Stimulated activated CD8-positive, alpha-beta memory T cell treated with anti-CD3 and anti-CD28 coated beads, Interleukin-12 subunit alpha, Interleukin-12 subunit beta, amount 100 ng/mL, for 24 hours (primary cell): Measurements from ENCODE around the gene ZBTB21.
A peak's percentile ranks its signal among the peaks of the same experiment; 100 is the strongest.

Source experiments
- DNase-seq: peaks from one replicate; pipeline ENCODE4 v3.0.0-alpha.2; 2020; ENCODE audit errors: extremely low read depth

The ZBTB21 gene

GRCh38 chr21:42009831-42010506, at the start of gene ZBTB21:
Gene ZBTB21 (minus strand): TSS chr21:42010360. CDS start chr21:41994095, 16,265 bp downstream.
- DNase-seq: peak; percentile 97

GRCh38 chr21:42059721-42060120, 49.6 kb upstream of the ZBTB21 start:
- DNase-seq: no peak

GRCh38 chr21:42059141-42059540, 49.0 kb upstream of the ZBTB21 start:
- no peak for DNase-seq

GRCh38 chr21:42058631-42059111, 48.5 kb upstream of the ZBTB21 start:
- no peak for DNase-seq

- DNase-seq: no peak
Measured at GRCh38 chr21:42057851-42058437, 47.8 kb upstream of the ZBTB21 start.

- no peak for DNase-seq
Measured at GRCh38 chr21:42056996-42057689, 47.0 kb upstream of the ZBTB21 start.

GRCh38 chr21:42056468-42056867, 46.3 kb upstream of the ZBTB21 start:
- DNase-seq: no peak

GRCh38 chr21:42055425-42055824, 45.3 kb upstream of the ZBTB21 start:
- DNase-seq: no peak

- DNase-seq: no peak
Measured at GRCh38 chr21:42051788-42052187, 41.6 kb upstream of the ZBTB21 start.

- no peak for DNase-seq
Measured at GRCh38 chr21:42049578-42050430, 39.6 kb upstream of the ZBTB21 start.

- DNase-seq: no peak
Measured at GRCh38 chr21:42048870-42049577, 38.9 kb upstream of the ZBTB21 start.

GRCh38 chr21:42047821-42048613, 37.9 kb upstream of the ZBTB21 start:
- DNase-seq: no peak

- DNase-seq: no peak
Measured at GRCh38 chr21:42044871-42045495, 34.8 kb upstream of the ZBTB21 start.

- no peak for DNase-seq
Measured at GRCh38 chr21:42043961-42044360, 33.8 kb upstream of the ZBTB21 start.

GRCh38 chr21:42043201-42043895, 33.2 kb upstream of the ZBTB21 start:
- no peak for DNase-seq

- no peak for DNase-seq
Measured at GRCh38 chr21:42042651-42043050, 32.5 kb upstream of the ZBTB21 start.

- no peak for DNase-seq
Measured at GRCh38 chr21:42041711-42042110, 31.6 kb upstream of the ZBTB21 start.

GRCh38 chr21:42041246-42041645, 31.1 kb upstream of the ZBTB21 start:
- DNase-seq: no peak

- DNase-seq: no peak
Measured at GRCh38 chr21:42040411-42041180, 30.4 kb upstream of the ZBTB21 start.
